HepG2 (cell line): ENCODE measurements around the gene LATS2. TPM values are rescaled to one million over a fixed set of nuclear protein-coding genes. Genes with fewer than 3 reads are reported as not detected.

Experiments used
- ATAC-seq: fragments of 200-7000 bp; cut with Tn5 transposase; 3 replicates; pipeline ENCODE4 v1.9.1; 2020; ENCODE audit warnings: mild to moderate bottlenecking, moderate library complexity
- BruUV-seq: library from RNA; stranded (reverse); fragments of 400-500 nt; replicated peaks from 2 replicates; lab custom pipeline; 2021; lab: Mats Ljungman, UMichigan
- CTCF ChIA-PET: fragments of 300-600 bp; formaldehyde crosslinking; extraction: SDS; loops from one replicate; lab custom pipeline; 2021; ENCODE audit warnings: low total read pairs, inconsistent platforms, low intra/inter-chr PET ratio; lab: Yijun Ruan, JAX
- POLR2A ChIA-PET: fragments of 350-600 bp; sonication (Branson Sonifier 250); formaldehyde crosslinking; loops from one replicate; lab custom pipeline; 2020; ENCODE audit warnings: antibody characterized with exemption, inconsistent platforms; lab: Yijun Ruan, JAX
- DNase-seq: peaks from one replicate; pipeline ENCODE4 v3.0.0-alpha.2; 2015; ENCODE audit warnings: low spot score
- FAIRE-seq: peaks from 3 replicates; lab custom pipeline; 2011; peaks lifted over from hg19 to GRCh38; lab: Jason Lieb, UNC
- H2AFZ ChIP-seq: one replicate; pipeline ENCODE4 v1.6.1; 2011; ENCODE audit warnings: low read length, inconsistent platforms
- H3K27ac ChIP-seq: fragments of 300-600 bp; 3 replicates; pipeline ENCODE4 v1.8.0; 2011; ENCODE audit warnings: mixed run types, mild to moderate bottlenecking, mixed read lengths, low read length, inconsistent platforms; ENCODE audit not compliant: insufficient read depth; ENCODE audit errors: extremely low read length
- H3K27me3 ChIP-seq, 2 experiments: fragments of 200-600 bp in 1 of 2; 2 replicates in 1 of 2; 3 replicates in 1 of 2; pipeline versions ENCODE4 v1.6.0 to v1.8.0; 2011; ENCODE audit warnings: low read length in 2 of 2, mild to moderate bottlenecking in 2 of 2, moderate library complexity in 2 of 2, inconsistent platforms in 1 of 2; ENCODE audit not compliant: insufficient read depth in 2 of 2, control insufficient read depth in 1 of 2
- H3K36me3 ChIP-seq, 2 experiments: fragments of 200-600 bp in 1 of 2; replicated peaks in 1 of 2; 2 replicates in 1 of 2; 3 replicates in 1 of 2; pipeline versions ENCODE4 v1.5.1 to v1.8.0; 2011; ENCODE audit warnings: low read length in 2 of 2, inconsistent platforms in 1 of 2; ENCODE audit not compliant: insufficient read depth in 2 of 2, control insufficient read depth in 1 of 2
- H3K4me1 ChIP-seq: 2 replicates; pipeline ENCODE4 v1.5.1; 2012; ENCODE audit warnings: low read length, inconsistent platforms; ENCODE audit not compliant: insufficient read depth
- H3K4me2 ChIP-seq: 2 replicates; pipeline ENCODE4 v1.6.0; 2011; ENCODE audit warnings: low read depth, low read length, inconsistent platforms
- H3K4me3 ChIP-seq, 3 experiments: fragments of 200-600 bp in 1 of 3; sonication (generic), shearing (Covaris generic) in 1 of 3; replicated peaks in 1 of 3; 2 replicates each; pipeline ENCODE4 v1.5.1; 2011 to 2016; ENCODE audit warnings: low read length in 3 of 3, inconsistent platforms in 2 of 3, low read depth in 2 of 3, mild to moderate bottlenecking in 2 of 3, control low read depth in 1 of 3, mixed read lengths in 1 of 3; ENCODE audit not compliant: insufficient read depth in 1 of 3
- H3K79me2 ChIP-seq: one replicate; pipeline ENCODE4 v1.6.1; 2011; ENCODE audit warnings: low read length, inconsistent platforms; ENCODE audit not compliant: insufficient read depth
- H3K9ac ChIP-seq: 2 replicates; pipeline ENCODE4 v1.6.0; 2011; ENCODE audit warnings: mild to moderate bottlenecking, low read depth, low read length, inconsistent platforms; ENCODE audit not compliant: insufficient read depth
- H3K9me3 ChIP-seq: 2 replicates; pipeline ENCODE4 v1.5.1; 2012; ENCODE audit warnings: mild to moderate bottlenecking, low read length
- H4K20me1 ChIP-seq: 2 replicates; pipeline ENCODE4 v1.6.0; 2011; ENCODE audit warnings: inconsistent platforms, mild to moderate bottlenecking, low read length, moderate library complexity; ENCODE audit not compliant: insufficient read depth
- AKAP8 ChIP-seq: sonication (generic); formaldehyde crosslinking; IDR thresholded peaks from 2 replicates; pipeline ENCODE4 v1.5.1; 2020; ENCODE audit warnings: mild to moderate bottlenecking, missing genetic modification reagents
- CCAR2 ChIP-seq: fragments of 200-400 bp; formaldehyde crosslinking; optimal IDR thresholded peaks from 2 replicates; pipeline ENCODE3; 2018; ENCODE audit warnings: low read depth, mild to moderate bottlenecking, low read length, moderate library complexity
- CHD2 ChIP-seq: IDR thresholded peaks from 2 replicates; pipeline ENCODE4 v1.6.1; 2011; ENCODE audit warnings: low read depth, low read length, improper control_type of control experiment
- DBP ChIP-seq: sonication (generic); formaldehyde crosslinking; IDR thresholded peaks from 2 replicates; pipeline ENCODE4 v1.4.0; 2020; ENCODE audit warnings: missing genetic modification reagents; ENCODE audit errors: not compliant biosample characterization
- DR1 ChIP-seq: sonication (generic); formaldehyde crosslinking; IDR thresholded peaks from 2 replicates; pipeline ENCODE4 v1.8.0; 2021; ENCODE audit warnings: mild to moderate bottlenecking, missing genetic modification reagents, inconsistent platforms
- EEA1 ChIP-seq: sonication (generic); formaldehyde crosslinking; IDR thresholded peaks from 2 replicates; pipeline ENCODE4 v1.5.1; 2020; ENCODE audit warnings: mild to moderate bottlenecking, missing genetic modification reagents, borderline replicate concordance
- IRX3 ChIP-seq: sonication (generic); formaldehyde crosslinking; IDR thresholded peaks from 2 replicates; pipeline ENCODE4 v1.8.1; 2023; ENCODE audit warnings: mild to moderate bottlenecking, low read depth, missing genetic modification reagents, borderline replicate concordance
- JUND ChIP-seq: sonication (generic); formaldehyde crosslinking; IDR thresholded peaks from 2 replicates; pipeline ENCODE4 v1.8.0; 2022; ENCODE audit warnings: mild to moderate bottlenecking, missing genetic modification reagents
- MAFG ChIP-seq: sonication (generic); formaldehyde crosslinking; IDR thresholded peaks from 2 replicates; pipeline ENCODE4 v1.5.1; 2020; ENCODE audit warnings: mild to moderate bottlenecking, missing genetic modification reagents
- MAZ ChIP-seq, 2 experiments: sonication (generic) in 1 of 2; formaldehyde crosslinking in 1 of 2; IDR thresholded peaks; 2 replicates each; pipeline versions ENCODE4 v1.5.0 to v1.6.1; 2012 to 2020; ENCODE audit warnings: low read depth in 2 of 2, mild to moderate bottlenecking in 2 of 2, borderline replicate concordance in 1 of 2, improper control_type of control experiment in 1 of 2, low read length in 1 of 2, missing genetic modification reagents in 1 of 2, moderate library complexity in 1 of 2
- NFKBIZ ChIP-seq: IDR thresholded peaks from 2 replicates; pipeline ENCODE4 v1.6.1; 2018; ENCODE audit warnings: missing genetic modification reagents, missing compliant biosample characterization
- SRY ChIP-seq: sonication (generic); formaldehyde crosslinking; IDR thresholded peaks from 2 replicates; pipeline ENCODE4 v1.8.0; 2022; ENCODE audit warnings: mild to moderate bottlenecking, missing genetic modification reagents
- TERF1 ChIP-seq: sonication (generic); formaldehyde crosslinking; IDR thresholded peaks from 2 replicates; pipeline ENCODE4 v1.8.0; 2022; ENCODE audit warnings: mild to moderate bottlenecking, missing genetic modification reagents, moderate library complexity
- ZBTB2 ChIP-seq: sonication (generic); formaldehyde crosslinking; IDR thresholded peaks from 2 replicates; pipeline ENCODE4 v1.8.0; 2022; ENCODE audit warnings: low read depth, missing genetic modification reagents
- ZNF224 ChIP-seq: sonication (generic); formaldehyde crosslinking; IDR thresholded peaks from 2 replicates; pipeline ENCODE4 v1.5.0; 2020; ENCODE audit warnings: mild to moderate bottlenecking, missing genetic modification reagents
- ZNF329 ChIP-seq: sonication (generic); formaldehyde crosslinking; IDR thresholded peaks from 2 replicates; pipeline ENCODE4 v1.9.0; 2021; ENCODE audit warnings: low read depth, mild to moderate bottlenecking, missing genetic modification reagents
- ZNF543 ChIP-seq: sonication (generic); formaldehyde crosslinking; IDR thresholded peaks from 2 replicates; pipeline ENCODE4 v1.4.0; 2020; ENCODE audit warnings: mild to moderate bottlenecking, missing genetic modification reagents
- ZNF577 ChIP-seq: sonication (generic); formaldehyde crosslinking; IDR thresholded peaks from 2 replicates; pipeline ENCODE4 v1.4.0; 2020; ENCODE audit warnings: mild to moderate bottlenecking, low read depth, missing genetic modification reagents, borderline replicate concordance
- ZSCAN21 ChIP-seq: sonication (generic); formaldehyde crosslinking; IDR thresholded peaks from 2 replicates; pipeline ENCODE4 v1.8.0; 2022; ENCODE audit warnings: mild to moderate bottlenecking, missing genetic modification reagents, moderate library complexity, borderline replicate concordance
- WGBS: methylation state at CpG from one replicate; pipeline ENCODE4 v1.1.6; 2017; ENCODE audit warnings: low lambda C conversion rate; 5-methylcytosine and 5-hydroxymethylcytosine counted together
- in situ Hi-C: cut with HindIII; loops from 2 replicates; pipeline ENCODE4 v1.10.0; 2017; ENCODE audit warnings: low pct_unique_long_range_greater_than_20kb; ENCODE audit not compliant: extremely low pct_ligation_motif_present
- intact Hi-C: fragments of 100-400 bp; cut with micrococcal nuclease; formaldehyde crosslinking; loops from one replicate; pipeline ENCODE4 v1.10.0; 2022; ENCODE audit not compliant: unreplicated experiment
- polyA plus RNA-seq, 8 experiments: library from polyadenylated mRNA; depleted of rRNA in 3 of 8; stranded (reverse) in 7 of 8; unstranded in 1 of 8; fragments of >200 nt; fragmentation: Illumina TruSeq in 4 of 8; extraction: Trizol in 4 of 8; gene quantifications; 2 replicates each; pipeline versions ENCODE4 v1.2.1 to v1.2.3, GENCODE V29; 2011 to 2016; ENCODE audit warnings: low read depth in 4 of 8, missing spikeins in 1 of 8, mixed read lengths in 1 of 8; ENCODE audit not compliant: insufficient read depth in 1 of 8
- total RNA-seq, 5 experiments: library from RNA; depleted of rRNA; stranded (reverse); fragments of >200 nt; fragmentation: Illumina TruSeq; extraction: Trizol; gene quantifications; 2 replicates each; pipeline ENCODE4 v1.2.3, GENCODE V29; 2016; ENCODE audit warnings: low read depth in 1 of 5

LATS2 gene
- total and polyA plus RNA-seq, 2 of the 13 experiments (the other 11 are each of a cell fraction or from before 2014, with no cell fraction given), result 7.3 to 8.5 TPM

- TF ChIP-seq TERF1 (CRISPR knock-in tag) (no peak), ZNF224 (CRISPR knock-in tag) (no peak), ZSCAN21 (CRISPR knock-in tag) (no peak), MAFG (CRISPR knock-in tag) (no peak), NFKBIZ (CRISPR knock-in tag) (no peak)
These were observed 5.8 kb downstream of the LATS2 start (continued) for GRCh38 chr13:21055511-21056045.

GRCh38 chr13:21055016-21055415 is 6.4 kb downstream of the LATS2 start:
- peaks cover 2 to 13% of the 10 kb centered on the region in 2 experiments; a peak in 2 of 5 replicates for H3K36me3 ChIP-seq
- POLR2A ChIA-PET, result no interaction called here

More at GRCh38 chr13:21055016-21055415, 6.4 kb downstream of the LATS2 start:
- H4K20me1 ChIP-seq, result peaks cover 85% of the 10 kb centered on the region
- in situ Hi-C loops (no loop called here), intact Hi-C loops (no loop called here)
- WGBS, result 41% methylated on average over 2 of the region's 2 CpGs
- no peak overlapping the region for H3K9ac ChIP-seq
- CTCF ChIA-PET, result no interaction called here
- ATAC-seq (no peak), FAIRE-seq (no peak)
- no TSS peak for BruUV-seq
- no peaks in the 10 kb centered on the region; a peak in 2 of 5 replicates for H3K27me3 ChIP-seq
- H3K9me3 ChIP-seq, result no peaks in the 10 kb centered on the region
- H3K4me2 ChIP-seq, result no peak overlapping the region
- TF ChIP-seq ZNF543 (CRISPR knock-in tag) (no peak), ZNF577 (CRISPR knock-in tag) (no peak), MAZ (IDR thresholded peaks at IDR 0.05; ENCODE audit: borderline replicate concordance, low read depth, low read length) (no peak), MAZ (CRISPR knock-in tag; IDR thresholded peaks at IDR 0.05; ENCODE audit: low read depth) (no peak), AKAP8 (CRISPR knock-in tag) (no peak), CCAR2 (no peak), CHD2 (no peak), SRY (CRISPR knock-in tag) (no peak), EEA1 (CRISPR knock-in tag) (no peak), JUND (CRISPR knock-in tag) (no peak), DR1 (CRISPR knock-in tag) (no peak), ZNF329 (CRISPR knock-in tag) (no peak), DBP (no peak), ZBTB2 (CRISPR knock-in tag) (no peak), IRX3 (CRISPR knock-in tag) (no peak)
- TF ChIP-seq, all 625 proteins: peak for 0
- H3K27ac ChIP-seq, result peak overlapping the region; percentile 17
- no peak overlapping the region for H3K4me3 ChIP-seq
- H3K79me2 ChIP-seq, result peaks cover 97% of the 10 kb centered on the region
- no peak for DNase-seq
- peaks cover 85% of the 10 kb centered on the region for H3K4me1 ChIP-seq
- no peak overlapping the region for H2AFZ ChIP-seq
